Stimulated activated CD8-positive, alpha-beta memory T cell treated with anti-CD3 and anti-CD28 coated beads, Interleukin-7, amount 100 ng/mL, for 4 hours (primary cell): ENCODE measurements around the gene CCNL1.

Source experiments
- DNase-seq, 2 donors: peaks; one replicate each; pipeline ENCODE4 v3.0.0-alpha.2; 2020; ENCODE audit warnings: low read depth in 2 of 2

CCNL1 gene

DNA sequence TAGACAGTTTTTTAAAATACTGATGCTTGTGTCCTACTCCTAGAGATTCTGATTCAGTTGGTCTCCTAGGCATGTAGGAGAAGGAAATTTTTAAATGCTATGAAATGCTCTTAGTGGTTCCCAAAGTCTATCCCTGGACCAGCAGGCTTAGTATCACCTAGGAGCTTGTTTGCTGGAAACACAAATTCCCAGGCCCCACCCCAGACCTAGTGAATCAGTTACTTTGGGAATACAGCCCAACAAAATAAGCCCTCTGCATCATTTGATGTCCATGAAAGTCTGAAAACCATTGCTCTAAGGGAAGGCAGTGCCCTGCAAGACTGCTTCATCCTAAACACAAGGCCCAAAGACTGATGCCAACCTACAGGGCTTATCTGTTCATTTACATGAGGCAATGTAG, 36.3 kb downstream of the CCNL1 start:
- DNase-seq = no peak

DNA sequence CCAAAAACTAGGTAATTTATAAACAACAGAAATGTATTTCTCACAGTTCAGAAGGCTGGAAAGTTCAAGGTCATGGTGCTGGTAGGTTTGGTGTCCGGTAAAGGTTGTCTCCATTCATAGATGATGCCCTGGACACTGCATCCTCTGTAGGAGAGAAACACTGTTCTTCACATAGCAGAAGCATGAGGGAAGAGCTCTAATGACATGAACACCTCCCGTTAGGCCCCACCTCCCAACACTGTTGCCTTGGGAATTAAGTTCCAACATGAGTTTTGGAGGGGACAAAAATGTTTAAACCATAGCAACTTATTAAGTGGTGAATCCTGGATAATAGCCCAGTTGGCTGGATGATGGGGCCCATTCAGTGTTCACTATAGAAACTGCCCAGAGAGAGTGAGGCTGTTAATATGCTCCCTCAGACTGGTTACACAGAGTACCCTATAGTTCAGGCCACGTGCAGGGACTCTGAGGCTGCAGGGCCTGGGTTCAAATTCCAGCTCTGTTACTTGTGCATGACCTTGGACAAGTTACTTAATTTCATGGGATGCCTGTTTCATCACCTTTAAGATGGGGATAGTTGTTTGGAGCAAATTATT, 37.0 kb downstream of the CCNL1 start:
- DNase-seq = no peak

DNA sequence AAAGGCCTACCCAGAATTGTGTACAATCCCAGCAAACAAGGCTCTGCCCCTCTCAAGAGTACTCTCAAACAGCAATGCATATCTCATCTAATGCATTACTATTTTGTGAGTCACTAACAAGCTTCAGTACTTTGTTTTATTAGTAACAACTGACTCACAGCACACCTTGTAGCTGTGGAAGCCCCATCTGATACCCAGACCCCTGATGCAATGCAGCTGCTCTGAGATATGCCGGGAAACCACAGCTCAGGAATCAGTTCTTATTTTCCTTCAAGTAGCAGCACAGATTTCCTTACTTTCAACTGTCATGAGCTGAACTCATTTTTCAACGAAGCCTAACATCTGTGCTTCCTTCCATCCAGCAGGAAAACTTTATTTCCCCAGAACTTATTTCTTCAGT, 37.8 kb downstream of the CCNL1 start:
- DNase-seq = no peak

DNA sequence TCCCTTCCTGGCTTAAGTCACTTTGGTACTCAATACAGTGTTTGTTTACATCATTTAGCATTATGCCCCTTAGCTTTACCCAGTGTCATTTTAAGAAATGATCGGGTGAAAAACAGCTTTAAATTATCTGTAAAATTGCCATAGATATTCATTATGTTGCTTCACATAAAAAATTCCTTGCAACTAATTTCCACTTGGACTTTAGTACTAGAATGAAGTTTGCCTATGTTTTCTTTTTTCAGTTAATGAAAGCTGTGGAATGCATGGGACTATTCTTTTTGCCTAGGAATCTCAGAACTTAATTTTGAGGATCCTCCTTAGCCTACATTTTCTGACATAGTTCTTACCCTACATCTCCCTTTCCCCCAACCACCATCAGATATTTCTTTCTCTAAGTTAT, 38.4 kb downstream of the CCNL1 start:
- no peak for DNase-seq

DNA sequence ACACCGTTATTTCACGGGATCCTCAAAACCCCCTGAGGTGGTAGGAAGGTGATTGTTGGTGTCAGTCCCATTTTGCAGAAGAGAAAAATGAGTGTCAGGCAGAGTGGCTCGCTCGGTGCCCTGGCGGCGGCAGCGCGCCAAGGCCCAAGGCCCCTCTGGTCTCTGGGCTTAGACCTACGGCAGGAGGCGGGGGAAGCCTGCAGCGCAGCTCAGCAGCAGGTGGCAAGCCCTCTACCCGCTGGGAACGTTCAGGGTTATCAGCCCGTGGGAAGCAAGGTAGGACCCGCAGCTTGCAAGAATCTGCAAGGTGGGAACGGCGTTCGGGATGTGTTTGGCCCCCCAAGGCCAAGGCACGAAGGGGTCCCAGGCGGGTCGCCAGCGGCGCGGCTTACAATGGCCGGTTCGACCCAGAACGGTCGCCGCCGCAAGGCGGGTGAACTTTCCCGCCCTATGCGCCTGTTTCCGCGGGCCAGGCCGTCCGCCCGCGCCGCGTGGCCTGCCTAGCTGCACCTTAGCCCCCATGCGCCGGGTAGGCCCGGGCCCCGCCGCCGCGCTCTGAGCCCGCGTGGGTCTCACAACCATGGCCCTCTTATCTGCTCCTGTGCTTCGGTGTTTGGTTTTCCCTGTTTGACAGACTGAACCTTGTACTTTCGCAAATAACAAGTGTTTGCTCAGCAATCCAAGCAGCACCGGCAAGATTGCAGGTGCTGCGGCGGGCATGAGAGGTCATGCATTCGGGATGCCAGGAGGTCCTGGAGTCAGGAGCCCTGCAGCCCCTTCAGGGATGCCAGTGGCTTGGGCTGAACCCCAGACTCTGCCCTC, 39.7 kb downstream of the CCNL1 start:
- no peak for DNase-seq

- DNase-seq = peak; percentile 16 to 20
Measured at GRCh38 chr3:157119369-157119951, 40.5 kb downstream of the CCNL1 start.

DNA sequence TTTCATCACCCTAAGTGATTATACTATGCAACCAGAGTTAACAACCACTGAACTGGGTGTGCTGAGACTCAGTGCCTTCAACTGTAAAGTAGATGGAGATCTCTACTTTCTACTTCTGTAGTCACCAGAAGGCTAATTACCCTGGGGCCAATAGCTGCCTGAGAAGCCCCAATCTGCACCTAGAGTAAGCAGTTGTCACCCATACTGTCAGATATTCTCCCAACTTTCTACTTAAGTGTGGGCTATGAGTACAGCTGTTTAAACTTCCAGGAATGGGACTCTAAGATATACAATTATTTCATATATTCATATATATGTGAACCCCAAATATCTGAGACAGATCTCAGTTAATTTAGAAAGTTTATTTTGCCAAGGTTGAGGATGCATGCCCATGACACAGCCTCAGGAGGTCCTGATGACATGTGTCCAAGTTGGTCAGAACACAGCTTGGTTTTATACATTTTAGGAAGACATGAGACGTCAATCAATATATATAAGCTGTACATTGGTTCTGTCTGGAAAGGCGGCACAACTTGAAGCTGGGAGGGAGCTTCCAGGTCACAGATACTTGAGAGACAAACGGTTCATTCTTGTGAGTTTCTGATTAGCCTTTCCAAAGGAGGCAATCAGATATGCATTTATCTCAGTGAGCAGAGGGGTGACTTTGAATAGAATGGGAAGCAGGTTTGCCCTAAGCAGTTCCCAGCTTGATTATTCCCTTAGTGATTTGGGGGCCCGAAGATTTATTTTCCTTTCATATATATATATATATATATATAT, 41.9 kb downstream of the CCNL1 start:
- DNase-seq = no peak

DNA sequence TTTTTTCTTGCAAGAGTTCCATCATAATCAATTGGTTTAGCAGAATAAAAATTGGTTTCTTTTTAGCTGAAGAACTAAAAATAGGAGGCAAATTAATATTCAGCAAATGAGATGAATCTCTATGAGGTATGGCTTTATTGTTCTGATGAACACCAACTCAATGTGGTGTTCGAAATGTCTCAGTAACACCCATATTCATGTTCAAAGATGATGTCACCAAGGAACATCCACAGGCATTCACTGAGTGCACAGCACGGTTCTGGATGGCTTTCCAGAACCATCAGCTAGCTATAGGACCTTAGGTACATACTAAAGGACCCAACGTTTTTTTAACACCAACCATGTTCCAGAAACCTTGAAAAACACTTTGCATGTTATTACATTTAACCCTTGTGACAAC, 42.7 kb downstream of the CCNL1 start:
- DNase-seq = no peak

GRCh38 chr3:157116017-157116416, 43.9 kb downstream of the CCNL1 start:
- no peak for DNase-seq

GRCh38 chr3:157115069-157116006, 44.6 kb downstream of the CCNL1 start:
- DNase-seq = no peak

DNA sequence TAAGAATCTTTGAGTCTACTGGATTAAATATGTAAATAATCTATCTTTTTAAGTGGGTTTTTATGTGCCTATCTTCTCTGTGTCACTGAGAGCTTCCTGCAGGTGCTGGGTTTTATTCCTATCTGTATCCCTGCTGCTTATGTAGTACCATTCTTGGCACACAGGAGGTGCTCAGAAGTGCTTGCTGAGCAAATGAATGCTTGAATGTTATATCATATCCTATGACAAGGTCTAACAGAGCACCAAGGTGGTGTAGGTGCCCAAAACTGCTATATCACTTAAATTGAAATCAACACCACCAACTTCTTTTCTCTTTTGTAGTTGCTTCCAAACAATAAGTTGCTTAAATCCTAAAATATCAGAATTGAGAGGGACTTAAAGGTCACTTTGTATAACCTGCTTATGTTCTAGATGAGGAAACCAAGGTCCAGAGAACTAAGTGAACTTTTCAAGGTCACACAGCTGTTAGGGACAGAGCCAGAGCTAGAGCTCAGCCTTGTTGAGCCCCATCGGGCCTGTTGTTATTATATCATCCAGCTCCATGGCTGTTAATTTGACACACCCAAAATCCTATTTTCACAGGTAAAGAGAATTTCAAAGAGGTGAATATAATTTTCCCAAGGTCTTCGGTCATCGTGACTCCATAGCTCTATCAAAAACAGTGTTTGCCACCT, 46.0 kb downstream of the CCNL1 start:
- no peak for DNase-seq

DNA sequence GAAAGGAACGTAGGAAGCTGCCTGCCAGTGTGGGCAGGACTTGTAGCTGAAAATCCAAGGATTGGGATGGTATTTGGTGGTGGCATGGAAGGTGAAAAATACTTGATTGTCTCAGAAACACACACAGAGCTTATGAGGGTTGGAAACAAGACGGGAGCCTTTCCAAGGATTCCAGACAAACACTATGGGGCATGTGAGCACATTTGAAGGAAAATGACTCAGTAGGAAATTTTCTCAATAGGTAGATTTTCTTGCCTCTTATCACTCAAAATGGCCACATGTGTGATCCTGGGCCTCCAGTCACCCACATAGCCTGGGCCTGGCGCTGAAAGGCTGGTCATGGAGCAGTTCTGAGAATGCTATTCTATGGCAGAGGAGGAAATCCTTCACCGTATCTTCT, 47.4 kb downstream of the CCNL1 start:
- DNase-seq = no peak

DNA sequence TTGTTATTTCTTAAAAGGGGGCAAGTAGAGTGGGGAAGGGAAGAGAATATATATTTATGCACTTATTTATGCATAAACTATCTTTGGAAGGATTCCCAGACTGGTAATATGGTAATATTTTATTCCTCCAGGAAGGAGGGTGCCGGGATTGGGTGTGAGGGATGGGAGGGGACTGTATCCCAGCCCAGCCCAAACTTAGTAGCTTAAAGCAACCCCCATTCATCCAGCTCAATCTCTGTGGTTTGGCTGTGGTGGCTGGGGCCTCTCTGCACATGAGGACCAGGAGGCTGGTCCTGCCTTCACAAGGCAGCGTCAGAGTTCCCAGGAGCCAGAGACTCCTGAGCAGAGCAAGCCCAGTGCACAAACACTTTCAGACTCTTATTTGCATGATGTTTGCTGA, 48.4 kb downstream of the CCNL1 start:
- DNase-seq = no peak

GRCh38 chr3:157110761-157111278, 49.1 kb downstream of the CCNL1 start:
- no peak for DNase-seq

GRCh38 chr3:157109267-157110141, 50.4 kb downstream of the CCNL1 start:
- DNase-seq = no peak

- no peak for DNase-seq
Measured at GRCh38 chr3:157107644-157108133, 52.3 kb downstream of the CCNL1 start.

- no peak for DNase-seq
Measured at GRCh38 chr3:157107037-157107436, 52.9 kb downstream of the CCNL1 start.

- no peak for DNase-seq
Measured at GRCh38 chr3:157104928-157105652, 54.9 kb downstream of the CCNL1 start.

DNA sequence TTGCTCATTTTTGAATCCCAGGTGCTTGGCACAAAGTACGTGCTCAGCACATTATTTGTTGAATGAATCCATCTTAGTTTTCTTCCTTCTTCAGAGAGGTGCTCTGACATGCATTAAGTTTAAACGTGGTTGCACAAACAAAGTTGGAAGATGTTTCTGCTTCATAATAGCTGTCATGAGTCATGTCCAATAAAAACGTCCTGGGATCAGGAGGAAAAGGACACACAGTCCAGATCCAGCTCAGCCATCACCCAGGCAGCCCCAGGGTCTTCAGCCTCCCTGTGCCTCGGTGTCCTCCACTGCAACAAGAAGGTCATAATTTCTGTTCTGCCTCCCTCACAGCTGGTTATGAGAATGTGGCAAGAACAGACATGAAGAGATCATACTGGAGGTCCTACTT, 55.4 kb downstream of the CCNL1 start:
- DNase-seq = no peak
